SK-N-MC (cell line): ENCODE data around the gene AIP.

Source experiments
- DNase-seq: peaks from one replicate; pipeline ENCODE4 v3.0.0-alpha.2; 2011; ENCODE audit warnings: low read depth, low spot score
- H3K27ac ChIP-seq: fragments of 200-600 bp; sonication (generic); 2 replicates; pipeline ENCODE4 v1.5.1; 2016; ENCODE audit warnings: mixed run types
- H3K36me3 ChIP-seq: fragments of 200-600 bp; sonication (generic); 2 replicates; pipeline ENCODE4 v1.6.1; 2017; ENCODE audit warnings: antibody characterized with exemption, low read length, mixed read lengths; ENCODE audit not compliant: insufficient read depth
- H3K4me3 ChIP-seq: fragments of 200-600 bp; sonication (generic); 2 replicates; pipeline ENCODE4 v1.5.1; 2016
- H3K9ac ChIP-seq: fragments of 200-600 bp; sonication (generic); 2 replicates; pipeline ENCODE4 v1.8.0; 2017; ENCODE audit warnings: mixed run types, mixed read lengths; ENCODE audit not compliant: insufficient read length
- H3K9me3 ChIP-seq: fragments of 200-600 bp; sonication (generic); 2 replicates; pipeline ENCODE4 v1.6.1; 2017; ENCODE audit warnings: low read depth, mild to moderate bottlenecking, antibody characterized with exemption, low read length, moderate library complexity, mixed read lengths
- EZH2 ChIP-seq: fragments of 200-600 bp; sonication (generic); IDR thresholded peaks from one replicate; pipeline ENCODE4 v1.6.1; 2017; ENCODE audit warnings: antibody characterized with exemption
- FOXP2 ChIP-seq: optimal IDR thresholded peaks from 2 replicates; pipeline ENCODE3; 2011; ENCODE audit warnings: mild to moderate bottlenecking, moderate library complexity; ENCODE audit not compliant: insufficient read depth; ENCODE audit errors: extremely low read length, control extremely low read depth
- POLR2AphosphoS5 ChIP-seq: IDR thresholded peaks from 2 replicates; pipeline ENCODE4 v1.6.1; 2012; ENCODE audit warnings: mild to moderate bottlenecking, low read depth, low read length, borderline replicate concordance

The AIP gene

GRCh38 chr11:67486481-67487195 is 3.8 kb downstream of the AIP start:
- Histone ChIP-seq H3K27ac (no peak overlapping the region), H3K4me3 (no peak overlapping the region)

DNA sequence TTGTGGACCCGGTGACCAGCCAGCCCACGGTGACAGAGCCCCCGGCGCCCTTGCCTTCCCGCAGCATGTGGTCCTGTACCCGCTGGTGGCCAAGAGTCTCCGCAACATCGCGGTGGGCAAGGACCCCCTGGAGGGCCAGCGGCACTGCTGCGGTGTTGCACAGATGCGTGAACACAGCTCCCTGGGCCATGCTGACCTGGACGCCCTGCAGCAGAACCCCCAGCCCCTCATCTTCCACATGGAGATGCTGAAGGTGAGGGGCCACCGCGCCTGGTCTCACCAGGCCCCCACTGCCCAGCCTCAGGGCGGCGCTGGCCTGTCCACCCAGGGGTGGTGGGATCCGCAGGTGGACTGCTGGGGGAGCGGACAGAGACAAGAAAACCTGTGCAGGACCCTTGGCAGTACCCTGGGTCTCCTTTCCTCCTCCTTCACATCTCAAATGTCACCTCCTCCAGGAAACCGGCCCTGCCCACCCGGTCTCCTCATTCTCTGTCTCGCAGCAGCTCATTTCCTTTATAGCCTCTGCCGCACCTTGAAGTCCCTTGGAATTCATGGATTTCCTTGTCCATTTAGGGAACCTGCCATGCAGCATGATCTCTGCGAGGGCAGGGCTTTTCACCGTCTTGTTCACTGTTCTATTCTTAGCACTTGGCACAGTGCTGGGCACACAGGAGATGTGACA is 6.5 kb downstream of the AIP start:
- H3K4me3 ChIP-seq: no peak overlapping the region
- no peak overlapping the region for H3K9ac ChIP-seq
- H3K9me3 ChIP-seq: no peaks in the 10 kb centered on the region
- H3K36me3 ChIP-seq: peaks cover 9% of the 10 kb centered on the region; the same call in 1 of the 2 replicates
- no peak overlapping the region for H3K27ac ChIP-seq
- DNase-seq: no peak
- no peak for TF ChIP-seq EZH2
- TF ChIP-seq POLR2AphosphoS5: no peak
- no peak for TF ChIP-seq FOXP2

More at GRCh38 chr11:67486481-67487195, 3.8 kb downstream of the AIP start:
- H3K9ac ChIP-seq: no peak overlapping the region
- peaks cover 9% of the 10 kb centered on the region; the same call in 1 of the 2 replicates for H3K36me3 ChIP-seq
- H3K9me3 ChIP-seq: no peaks in the 10 kb centered on the region
- no peak for TF ChIP-seq FOXP2
- no peak for TF ChIP-seq POLR2AphosphoS5
- TF ChIP-seq EZH2: no peak
- no peak for DNase-seq

DNA sequence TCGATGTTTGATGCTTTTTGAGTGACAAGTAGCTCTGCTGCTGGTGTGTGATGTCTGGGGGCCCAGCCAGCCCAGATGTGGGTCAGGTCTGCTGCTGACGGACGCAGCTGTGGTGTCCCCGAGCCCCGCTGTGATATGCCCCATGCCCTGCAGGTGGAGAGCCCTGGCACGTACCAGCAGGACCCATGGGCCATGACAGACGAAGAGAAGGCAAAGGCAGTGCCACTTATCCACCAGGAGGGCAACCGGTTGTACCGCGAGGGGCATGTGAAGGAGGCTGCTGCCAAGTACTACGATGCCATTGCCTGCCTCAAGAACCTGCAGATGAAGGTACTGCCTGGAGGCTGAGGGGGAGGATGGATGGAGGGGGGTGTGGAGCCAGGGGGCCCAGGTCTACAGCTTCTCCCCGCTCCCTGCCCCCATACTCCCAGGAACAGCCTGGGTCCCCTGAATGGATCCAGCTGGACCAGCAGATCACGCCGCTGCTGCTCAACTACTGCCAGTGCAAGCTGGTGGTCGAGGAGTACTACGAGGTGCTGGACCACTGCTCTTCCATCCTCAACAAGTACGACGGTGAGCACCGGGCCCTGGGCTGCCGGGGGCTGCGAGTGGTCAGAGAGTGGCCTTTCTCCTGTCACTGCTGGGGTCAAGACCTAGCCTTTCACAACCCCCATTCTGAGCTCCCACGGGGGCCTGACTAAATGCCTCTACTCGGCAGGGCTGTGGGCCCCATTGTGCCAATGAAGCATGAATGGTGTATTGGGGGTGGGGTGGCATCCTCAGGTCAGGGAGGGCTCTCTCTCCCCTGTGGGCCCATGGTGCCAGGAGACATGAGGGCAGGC is 7.3 kb downstream of the AIP start:
- Histone ChIP-seq H3K4me3 (no peak overlapping the region), H3K9me3 (no peaks in the 10 kb centered on the region), H3K9ac (no peak overlapping the region), H3K27ac (no peak overlapping the region), H3K36me3 (peaks cover 9% of the 10 kb centered on the region; the same call in 1 of the 2 replicates)
- DNase-seq: no peak
- no peak for TF ChIP-seq FOXP2
- no peak for TF ChIP-seq POLR2AphosphoS5
- TF ChIP-seq EZH2: no peak

DNA sequence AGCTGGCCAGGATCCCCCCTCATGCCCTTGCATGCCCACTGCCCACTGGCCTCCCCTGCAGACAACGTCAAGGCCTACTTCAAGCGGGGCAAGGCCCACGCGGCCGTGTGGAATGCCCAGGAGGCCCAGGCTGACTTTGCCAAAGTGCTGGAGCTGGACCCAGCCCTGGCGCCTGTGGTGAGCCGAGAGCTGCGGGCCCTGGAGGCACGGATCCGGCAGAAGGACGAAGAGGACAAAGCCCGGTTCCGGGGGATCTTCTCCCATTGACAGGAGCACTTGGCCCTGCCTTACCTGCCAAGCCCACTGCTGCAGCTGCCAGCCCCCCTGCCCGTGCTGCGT is 7.9 kb downstream of the AIP start:
- H3K27ac ChIP-seq: no peak overlapping the region
- no peak overlapping the region for H3K4me3 ChIP-seq
- TF ChIP-seq EZH2: no peak
- no peak for TF ChIP-seq POLR2AphosphoS5
- TF ChIP-seq FOXP2: no peak
- H3K9me3 ChIP-seq: no peaks in the 10 kb centered on the region
- no peak overlapping the region for H3K9ac ChIP-seq
- no peak for DNase-seq
- peaks cover 9% of the 10 kb centered on the region; the same call in 1 of the 2 replicates for H3K36me3 ChIP-seq

GRCh38 chr11:67491276-67492068 is 8.6 kb downstream of the AIP start:
- no peak for TF ChIP-seq EZH2
- no peak for TF ChIP-seq POLR2AphosphoS5
- no peak for TF ChIP-seq FOXP2
- H3K9ac ChIP-seq: no peak overlapping the region
- DNase-seq: no peak
- H3K9me3 ChIP-seq: no peaks in the 10 kb centered on the region
- H3K27ac ChIP-seq: no peak overlapping the region
- H3K36me3 ChIP-seq: peaks cover 9% of the 10 kb centered on the region; the same call in 1 of the 2 replicates
- H3K4me3 ChIP-seq: no peak overlapping the region

DNA sequence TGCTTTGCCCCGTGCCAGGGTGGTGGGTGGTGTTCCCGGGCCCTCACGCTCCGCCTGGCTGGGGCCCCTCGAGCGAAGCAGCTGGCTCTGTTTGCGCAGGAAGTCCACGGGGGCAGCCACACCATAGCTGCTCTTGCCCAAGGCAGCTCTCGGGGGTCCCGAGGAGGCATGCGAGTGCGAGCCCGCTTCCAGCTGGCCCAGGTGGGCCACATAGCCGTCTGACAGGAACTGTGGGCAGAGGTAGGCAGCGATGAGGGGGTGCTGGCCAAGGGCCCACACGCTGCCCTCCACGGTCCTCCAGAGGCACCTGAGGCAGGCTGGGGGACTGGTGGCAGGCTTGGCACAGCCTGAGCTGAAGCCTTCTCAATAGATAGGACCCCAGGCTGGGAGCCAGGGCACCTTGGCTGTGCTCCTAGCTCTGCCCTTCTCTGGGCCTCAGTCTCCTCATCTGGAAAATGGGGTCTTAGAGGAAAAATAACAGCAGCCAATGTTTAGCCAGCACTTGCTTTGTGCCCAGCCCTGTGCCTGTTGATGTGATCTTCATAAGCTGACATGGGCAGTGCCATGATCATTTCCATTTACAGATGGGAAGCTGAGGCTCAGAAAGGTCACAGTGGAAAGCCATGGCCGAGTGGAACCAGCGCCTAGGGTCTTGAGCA is 9.4 kb downstream of the AIP start:
- DNase-seq: no peak
- H3K4me3 ChIP-seq: no peak overlapping the region
- no peak overlapping the region for H3K9ac ChIP-seq
- peaks cover 9% of the 10 kb centered on the region; the same call in 1 of the 2 replicates for H3K36me3 ChIP-seq
- TF ChIP-seq FOXP2: no peak
- TF ChIP-seq POLR2AphosphoS5: no peak
- TF ChIP-seq EZH2: no peak
- H3K27ac ChIP-seq: no peak overlapping the region
- no peaks in the 10 kb centered on the region for H3K9me3 ChIP-seq

DNA sequence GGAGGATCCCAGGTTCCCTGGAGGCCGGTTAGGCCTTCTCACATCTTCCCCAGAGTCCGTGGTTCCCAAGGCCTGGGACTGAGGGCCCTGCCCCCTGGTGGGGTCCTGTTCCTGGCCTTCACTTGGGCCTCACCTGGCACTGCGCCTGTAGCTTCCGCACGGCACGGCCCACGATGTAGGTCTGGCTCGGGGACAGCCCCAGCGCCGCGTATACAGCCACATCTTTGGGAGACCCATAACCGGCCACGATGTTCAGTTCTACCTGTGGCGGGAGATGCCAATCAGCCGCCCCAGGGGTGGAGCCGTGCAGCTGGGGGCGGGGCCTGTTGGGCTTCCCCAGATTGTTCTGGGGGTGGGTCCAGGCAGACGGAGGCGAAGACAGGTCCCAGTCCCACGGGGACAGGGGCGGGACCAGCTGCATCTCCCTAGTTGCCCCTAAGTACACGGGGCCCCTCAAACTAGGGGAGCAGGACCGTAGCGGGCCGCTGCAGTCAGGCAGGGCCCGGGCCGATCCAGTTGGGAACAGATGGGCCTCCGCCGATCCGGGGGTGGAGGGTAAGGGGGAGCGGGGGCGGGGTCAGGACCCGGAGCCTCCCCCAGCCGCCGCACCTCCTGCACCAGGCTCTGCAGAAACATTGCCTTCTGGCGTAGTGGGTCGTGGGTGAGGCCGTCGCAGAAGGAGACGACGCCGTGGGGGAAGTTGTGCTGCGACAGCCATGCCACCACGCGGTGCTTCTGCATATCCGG is 10.1 kb downstream of the AIP start:
- H3K9me3 ChIP-seq: no peaks in the 10 kb centered on the region
- DNase-seq: no peak
- H3K4me3 ChIP-seq: no peak overlapping the region
- H3K27ac ChIP-seq: no peak overlapping the region
- no peak overlapping the region for H3K9ac ChIP-seq
- peaks cover 7% of the 10 kb centered on the region; the same call in 1 of the 2 replicates for H3K36me3 ChIP-seq
- TF ChIP-seq POLR2AphosphoS5 (no peak), FOXP2 (no peak), EZH2 (no peak)
